GOT3 (cell line): ENCODE measurements around the gene GRM4.

ENCODE experiments used
- DNase-seq: peaks from one replicate; lab custom pipeline; 2025; ENCODE audit warnings: mixed read lengths; lab: John Stamatoyannopoulos, UW

Gene GRM4

GRCh38 chr6:34084591-34085290 lies 61.1 kb downstream of the GRM4 start:
- DNase-seq = no peak

- no peak for DNase-seq
Measured at GRCh38 chr6:34082864-34083626, 62.8 kb downstream of the GRM4 start.

- DNase-seq = no peak
Measured at GRCh38 chr6:34082348-34082747, 63.5 kb downstream of the GRM4 start.

- no peak for DNase-seq
Measured at GRCh38 chr6:34080357-34080756, 65.5 kb downstream of the GRM4 start.

- DNase-seq = no peak
Measured at GRCh38 chr6:34079899-34080298, 66.0 kb downstream of the GRM4 start.

GRCh38 chr6:34075906-34076305 lies 70.0 kb downstream of the GRM4 start:
- no peak for DNase-seq

- no peak for DNase-seq
Measured at GRCh38 chr6:34074064-34074742, 71.7 kb downstream of the GRM4 start.

- no peak for DNase-seq
Measured at GRCh38 chr6:34073540-34073939, 72.3 kb downstream of the GRM4 start.

- no peak for DNase-seq
Measured at GRCh38 chr6:34072727-34073126, 73.2 kb downstream of the GRM4 start.

- DNase-seq = no peak
Measured at GRCh38 chr6:34071884-34072379, 74.0 kb downstream of the GRM4 start.

- DNase-seq = no peak
Measured at GRCh38 chr6:34071136-34071883, 74.6 kb downstream of the GRM4 start.

- DNase-seq = no peak
Measured at GRCh38 chr6:34070315-34071135, 75.4 kb downstream of the GRM4 start.

- DNase-seq = no peak
Measured at GRCh38 chr6:34068462-34069044, 77.3 kb downstream of the GRM4 start.

- no peak for DNase-seq
Measured at GRCh38 chr6:34067814-34068213, 78.1 kb downstream of the GRM4 start.

- no peak for DNase-seq
Measured at GRCh38 chr6:34066772-34067770, 78.8 kb downstream of the GRM4 start.

GRCh38 chr6:34066218-34066571 lies 79.7 kb downstream of the GRM4 start:
- no peak for DNase-seq

GRCh38 chr6:34065466-34066217 lies 80.2 kb downstream of the GRM4 start:
- no peak for DNase-seq

- DNase-seq = no peak
Measured at GRCh38 chr6:34064675-34065074, 81.2 kb downstream of the GRM4 start.

- no peak for DNase-seq
Measured at GRCh38 chr6:34063651-34064050, 82.2 kb downstream of the GRM4 start.
